Neuronal stem cell (in vitro differentiated cells): ENCODE results near the gene SLC6A19.

ENCODE experiments used
- DNase-seq: peaks from one replicate; pipeline ENCODE4 v3.0.0-alpha.2; 2013; ENCODE audit warnings: low spot score
- H2AFZ ChIP-seq: one replicate; pipeline ENCODE4 v1.6.1; 2013; ENCODE audit warnings: mild to moderate bottlenecking, low read length, inconsistent platforms
- H2AK5ac ChIP-seq: 2 replicates; pipeline ENCODE4 v1.6.1; 2013; ENCODE audit warnings: low read depth, mild to moderate bottlenecking, inconsistent platforms, low read length, moderate library complexity, mixed read lengths
- H2BK120ac ChIP-seq: 2 replicates; pipeline ENCODE4 v1.6.1; 2013; ENCODE audit warnings: low read depth, mild to moderate bottlenecking, inconsistent platforms, low read length, moderate library complexity, mixed read lengths
- H2BK12ac ChIP-seq: one replicate; pipeline ENCODE4 v1.6.1; 2013; ENCODE audit warnings: low read length, inconsistent platforms
- H2BK15ac ChIP-seq: 2 replicates; pipeline ENCODE4 v1.6.1; 2013; ENCODE audit warnings: mild to moderate bottlenecking, low read length, inconsistent platforms, mixed read lengths
- H2BK5ac ChIP-seq: one replicate; pipeline ENCODE4 v1.6.1; 2013; ENCODE audit warnings: inconsistent platforms, mild to moderate bottlenecking, low read length, moderate library complexity
- H3K14ac ChIP-seq: one replicate; pipeline ENCODE4 v1.6.1; 2013; ENCODE audit warnings: low read length, inconsistent platforms
- H3K18ac ChIP-seq: 2 replicates; pipeline ENCODE4 v1.6.1; 2013; ENCODE audit warnings: low read length, inconsistent platforms
- H3K23ac ChIP-seq: 2 replicates; pipeline ENCODE4 v1.6.1; 2013; ENCODE audit warnings: low read depth, mild to moderate bottlenecking, mixed read lengths, low read length, inconsistent platforms; ENCODE audit not compliant: poor library complexity
- H3K27ac ChIP-seq: replicated peaks from 3 replicates; pipeline ENCODE4 v1.5.1; 2013; ENCODE audit warnings: low read length, inconsistent platforms
- H3K27me3 ChIP-seq, 3 experiments: 2 replicates each; pipeline ENCODE4 v1.6.1; 2013; ENCODE audit warnings: low read length in 3 of 3, mild to moderate bottlenecking in 2 of 3, inconsistent platforms in 1 of 3, low read depth in 1 of 3, mixed read lengths in 1 of 3, moderate library complexity in 1 of 3; ENCODE audit not compliant: control insufficient read depth in 3 of 3, insufficient read depth in 3 of 3
- H3K36me3 ChIP-seq, 2 donors: replicated peaks in 1 of 2; 2 replicates each; pipeline ENCODE4 v1.6.1; 2013; ENCODE audit warnings: low read length in 2 of 2; ENCODE audit not compliant: control insufficient read depth in 2 of 2, insufficient read depth in 2 of 2
- H3K4ac ChIP-seq: 2 replicates; pipeline ENCODE4 v1.6.1; 2013; ENCODE audit warnings: inconsistent platforms, mild to moderate bottlenecking, low read length, moderate library complexity
- H3K4me1 ChIP-seq, 2 donors: 1 replicate in 1 of 2; 2 replicates in 1 of 2; pipeline ENCODE4 v1.6.1; 2013; ENCODE audit warnings: low read length in 2 of 2, low read depth in 1 of 2; ENCODE audit not compliant: control insufficient read depth in 2 of 2, insufficient read depth in 1 of 2
- H3K4me2 ChIP-seq: one replicate; pipeline ENCODE4 v1.6.1; 2013; ENCODE audit warnings: mild to moderate bottlenecking, low read length, inconsistent platforms; ENCODE audit not compliant: insufficient read depth, poor library complexity, severe bottlenecking
- H3K4me3 ChIP-seq, 2 donors: 2 replicates each; pipeline ENCODE4 v1.5.1; 2013; ENCODE audit warnings: low read length in 2 of 2, mild to moderate bottlenecking in 2 of 2, inconsistent platforms in 1 of 2, moderate library complexity in 1 of 2
- H3K79me1 ChIP-seq: one replicate; pipeline ENCODE4 v1.6.1; 2013; ENCODE audit warnings: low read depth, mild to moderate bottlenecking, inconsistent platforms, low read length, moderate library complexity
- H3K9ac ChIP-seq: one replicate; pipeline ENCODE4 v1.6.1; 2013; ENCODE audit warnings: mild to moderate bottlenecking, low read depth, low read length, inconsistent platforms; ENCODE audit not compliant: poor library complexity
- H3K9me3 ChIP-seq, 2 donors: replicated peaks in 1 of 2; 2 replicates each; pipeline versions ENCODE3 to v1.6.1; 2013; ENCODE audit warnings: low read length in 2 of 2, mild to moderate bottlenecking in 2 of 2, inconsistent platforms in 1 of 2, low read depth in 1 of 2, mixed read lengths in 1 of 2, moderate library complexity in 1 of 2; ENCODE audit not compliant: control insufficient read depth in 2 of 2, insufficient read depth in 1 of 2
- H4K8ac ChIP-seq: one replicate; pipeline ENCODE4 v1.6.1; 2013; ENCODE audit warnings: low read depth, mild to moderate bottlenecking, inconsistent platforms, low read length, moderate library complexity
- H4K91ac ChIP-seq: one replicate; pipeline ENCODE4 v1.6.1; 2013; ENCODE audit warnings: low read length, low read depth, mild to moderate bottlenecking, inconsistent platforms; ENCODE audit not compliant: poor library complexity
- WGBS, 2 donors: extraction: QIAGEN DNeasy Blood & Tissue Kit; methylation state at CpG; one replicate each; pipeline ENCODE4 v1.1.7; 2013; ENCODE audit warnings: missing lambda C conversion rate in 2 of 2, mixed read lengths in 1 of 2; ENCODE audit not compliant: insufficient read length in 2 of 2, insufficient replicate concordance in 1 of 2; ENCODE audit errors: extremely low coverage in 2 of 2; 5-methylcytosine and 5-hydroxymethylcytosine counted together

The SLC6A19 gene

GRCh38 chr5:1240496-1241260 lies 39.3 kb downstream of the SLC6A19 start:
- H3K14ac ChIP-seq = peak overlapping the region; percentile 57
- no peak overlapping the region for H3K4me2 ChIP-seq
- no peak overlapping the region for H3K9ac ChIP-seq
- H2BK12ac ChIP-seq = no peak overlapping the region
- no peak overlapping the region for H3K18ac ChIP-seq
- H3K4ac ChIP-seq = no peak overlapping the region
- H3K79me1 ChIP-seq = peaks cover 4% of the 10 kb centered on the region
- H3K27me3 ChIP-seq = peaks cover 0 to 24% (median 0%) of the 10 kb centered on the region in 3 experiments
- H2BK120ac ChIP-seq = no peak overlapping the region
- peaks cover 0 to 3% of the 10 kb centered on the region in 2 donors for H3K4me1 ChIP-seq
- H3K23ac ChIP-seq = no peak overlapping the region
- H3K27ac ChIP-seq = no peak overlapping the region
- H3K4me3 ChIP-seq = peak overlapping the region in 1 of 2 donors; percentile 39
- H2AFZ ChIP-seq = no peak overlapping the region
- H3K9me3 ChIP-seq = peaks cover 5% of the 10 kb centered on the region in 2 donors
- DNase-seq = no peak
- H2BK5ac ChIP-seq = peak overlapping the region; percentile 19
- no peaks in the 10 kb centered on the region for H3K36me3 ChIP-seq
- H4K8ac ChIP-seq = no peak overlapping the region
- H2AK5ac ChIP-seq = no peak overlapping the region
- H2BK15ac ChIP-seq = no peak overlapping the region
- no CpG with 5 or more reads among the region's 29 CpGs for WGBS, 2 donors
- no peak overlapping the region for H4K91ac ChIP-seq

- Histone ChIP-seq H4K91ac (no peak overlapping the region), H3K27me3 (peaks cover 0 to 24% (median 0%) of the 10 kb centered on the region in 3 experiments), H3K79me1 (peaks cover 4% of the 10 kb centered on the region), H2BK120ac (no peak overlapping the region), H3K23ac (peak overlapping the region; percentile 30), H3K14ac (peak overlapping the region; percentile 57), H3K36me3 (no peaks in the 10 kb centered on the region), H3K4me2 (no peak overlapping the region), H2BK5ac (peak overlapping the region; percentile 19), H3K4me3 (no peak overlapping the region), H3K18ac (no peak overlapping the region), H3K9ac (no peak overlapping the region), H2BK12ac (no peak overlapping the region), H4K8ac (no peak overlapping the region), H3K9me3 (peaks cover 0 to 3% of the 10 kb centered on the region in 2 donors), H3K4me1 (peaks cover 0 to 3% of the 10 kb centered on the region in 2 donors), H3K4ac (no peak overlapping the region), H2AFZ (no peak overlapping the region), H3K27ac (no peak overlapping the region), H2BK15ac (no peak overlapping the region), H2AK5ac (no peak overlapping the region)
- no CpG with 5 or more reads among the region's 22 CpGs for WGBS, 2 donors
- DNase-seq = no peak
These were observed 40.2 kb downstream of the SLC6A19 start for GRCh38 chr5:1241509-1242080.

- Histone ChIP-seq H2BK12ac (no peak overlapping the region), H3K4me1 (peaks cover 0 to 3% of the 10 kb centered on the region in 2 donors), H2AFZ (no peak overlapping the region), H3K4ac (no peak overlapping the region), H3K4me3 (no peak overlapping the region), H3K27ac (no peak overlapping the region), H2BK120ac (no peak overlapping the region), H3K27me3 (peaks cover 0 to 24% (median 0%) of the 10 kb centered on the region in 3 experiments), H4K91ac (no peak overlapping the region), H2AK5ac (no peak overlapping the region), H4K8ac (no peak overlapping the region), H3K14ac (peak overlapping the region; percentile 89), H2BK15ac (peak overlapping the region; percentile 26), H3K9ac (peak overlapping the region; percentile 40), H3K4me2 (no peak overlapping the region), H2BK5ac (peak overlapping the region; percentile 78), H3K79me1 (peaks cover 4% of the 10 kb centered on the region), H3K18ac (peak overlapping the region; percentile 57), H3K9me3 (peaks cover 0 to 2% of the 10 kb centered on the region in 2 donors), H3K23ac (peak overlapping the region; percentile 93), H3K36me3 (no peaks in the 10 kb centered on the region)
- no CpG with 5 or more reads among the region's 14 CpGs for WGBS, 2 donors
- DNase-seq = no peak
These were observed 41.5 kb downstream of the SLC6A19 start for GRCh38 chr5:1242733-1243486.
